A549 (cell line): ENCODE data around the gene C8B.

Source experiments
- HDAC2 ChIP-seq: fragments of 200-600 bp; sonication (generic); IDR thresholded peaks from 2 replicates; pipeline ENCODE4 v1.6.1; 2016
- POLR2AphosphoS2 ChIP-seq: conservative IDR thresholded peaks from 2 replicates; pipeline ENCODE4 v1.6.1; 2012; ENCODE audit warnings: low read length, improper control_type of control experiment, inconsistent platforms
- TF ChIP-seq, protein P1 (sequence below): IDR thresholded peaks from 2 replicates; pipeline ENCODE4 v1.6.1; 2012
- TF ChIP-seq, protein P2 (sequence below): fragments of >200 bp; sonication (Bioruptor Twin); formaldehyde crosslinking; IDR thresholded peaks from 3 replicates; pipeline ENCODE4 v1.5.1; 2016

- TF ChIP-seq, protein P1, sequence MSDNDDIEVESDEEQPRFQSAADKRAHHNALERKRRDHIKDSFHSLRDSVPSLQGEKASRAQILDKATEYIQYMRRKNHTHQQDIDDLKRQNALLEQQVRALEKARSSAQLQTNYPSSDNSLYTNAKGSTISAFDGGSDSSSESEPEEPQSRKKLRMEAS: no peak
- TF ChIP-seq, protein P2, sequence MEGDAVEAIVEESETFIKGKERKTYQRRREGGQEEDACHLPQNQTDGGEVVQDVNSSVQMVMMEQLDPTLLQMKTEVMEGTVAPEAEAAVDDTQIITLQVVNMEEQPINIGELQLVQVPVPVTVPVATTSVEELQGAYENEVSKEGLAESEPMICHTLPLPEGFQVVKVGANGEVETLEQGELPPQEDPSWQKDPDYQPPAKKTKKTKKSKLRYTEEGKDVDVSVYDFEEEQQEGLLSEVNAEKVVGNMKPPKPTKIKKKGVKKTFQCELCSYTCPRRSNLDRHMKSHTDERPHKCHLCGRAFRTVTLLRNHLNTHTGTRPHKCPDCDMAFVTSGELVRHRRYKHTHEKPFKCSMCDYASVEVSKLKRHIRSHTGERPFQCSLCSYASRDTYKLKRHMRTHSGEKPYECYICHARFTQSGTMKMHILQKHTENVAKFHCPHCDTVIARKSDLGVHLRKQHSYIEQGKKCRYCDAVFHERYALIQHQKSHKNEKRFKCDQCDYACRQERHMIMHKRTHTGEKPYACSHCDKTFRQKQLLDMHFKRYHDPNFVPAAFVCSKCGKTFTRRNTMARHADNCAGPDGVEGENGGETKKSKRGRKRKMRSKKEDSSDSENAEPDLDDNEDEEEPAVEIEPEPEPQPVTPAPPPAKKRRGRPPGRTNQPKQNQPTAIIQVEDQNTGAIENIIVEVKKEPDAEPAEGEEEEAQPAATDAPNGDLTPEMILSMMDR: no peak
- no peak for TF ChIP-seq HDAC2
- TF ChIP-seq POLR2AphosphoS2: no peak
These were observed 61.0 kb downstream of the C8B start for GRCh38 chr1:56904663-56905397.
